Ascending aorta (tissue), 2 donors: Measurements from ENCODE around the gene GRPEL1. TPM values are rescaled to one million over a fixed set of nuclear protein-coding genes. Genes with fewer than 3 reads are reported as not detected.

ENCODE experiments used
- DNase-seq, 2 donors: peaks; one replicate each; pipeline ENCODE4 v3.0.0-alpha.2; 2019; ENCODE audit warnings: low spot score in 2 of 2
- H3K27ac ChIP-seq, 2 donors: fragments of 200-600 bp; sonication (generic); one replicate each; pipeline ENCODE4 v1.5.1; 2016 to 2017; ENCODE audit warnings: mild to moderate bottlenecking in 1 of 2
- H3K27me3 ChIP-seq: fragments of 200-600 bp; sonication (generic); one replicate; pipeline ENCODE4 v1.5.1; 2017
- H3K36me3 ChIP-seq, 2 donors: fragments of 200-600 bp; sonication (generic); one replicate each; pipeline ENCODE4 v1.5.1; 2016
- H3K4me1 ChIP-seq, 2 donors: fragments of 200-600 bp; sonication (generic); one replicate each; pipeline ENCODE4 v1.5.1; 2016 to 2017; ENCODE audit warnings: mild to moderate bottlenecking in 1 of 2
- H3K4me3 ChIP-seq, 2 donors: fragments of 200-600 bp; sonication (generic); one replicate each; pipeline ENCODE4 v1.5.1; 2016 to 2017; ENCODE audit warnings: mild to moderate bottlenecking in 1 of 2
- H3K9me3 ChIP-seq, 2 donors: fragments of 200-600 bp; sonication (generic); one replicate each; pipeline ENCODE4 v1.5.1; 2016
- CTCF ChIP-seq, 3 experiments: fragments of 200-600 bp in 2 of 3; fragments of 450-650 bp in 1 of 3; sonication (generic) in 2 of 3; IDR thresholded peaks; one replicate each; pipeline ENCODE4 v1.5.1; 2016 to 2019; ENCODE audit warnings: antibody characterized with exemption in 3 of 3, mild to moderate bottlenecking in 1 of 3, moderate library complexity in 1 of 3
- intact Hi-C: fragments of 100-400 bp; cut with DNase I; formaldehyde crosslinking; loops from one replicate; pipeline ENCODE4 v1.15.1; 2023
- total RNA-seq: library from RNA; depleted of rRNA; stranded (reverse); fragments of >200 nt; gene quantifications from one replicate; pipeline ENCODE4 v1.1.0, GENCODE V29; 2016

GRPEL1 gene
- total RNA-seq, 1 donor from 2014 or later: 42.5 TPM

GRCh38 chr4:7078025-7078424, 10.2 kb upstream of the GRPEL1 start:
- no peaks in the 10 kb centered on the region for H3K27me3 ChIP-seq
- intact Hi-C loops: loop anchor here (10.0 kb wide), 1 partner anchor 503 kb away; the partner anchor contains the start of gene MAN2B2

GRCh38 chr4:7077371-7077770, 9.5 kb upstream of the GRPEL1 start:
- no peak for DNase-seq
- no peak for TF ChIP-seq CTCF (IDR thresholded peaks at IDR 0.05)
- Histone ChIP-seq H3K27me3 (no peaks in the 10 kb centered on the region), H3K36me3 (no peaks in the 10 kb centered on the region), H3K4me3 (no peak overlapping the region), H3K27ac (no peak overlapping the region), H3K4me1 (no peaks in the 10 kb centered on the region), H3K9me3 (peaks cover 0 to 2% of the 10 kb centered on the region in 2 donors)
- intact Hi-C loops: loop anchor here (10.0 kb wide), 1 partner anchor 503 kb away; the partner anchor contains the start of gene MAN2B2

More at GRCh38 chr4:7078025-7078424, 10.2 kb upstream of the GRPEL1 start:
- H3K36me3 ChIP-seq: no peaks in the 10 kb centered on the region
- no peak for DNase-seq
- TF ChIP-seq CTCF (IDR thresholded peaks at IDR 0.05): no peak
- H3K9me3 ChIP-seq: peaks cover 0 to 2% of the 10 kb centered on the region in 2 donors
- no peak overlapping the region for H3K4me3 ChIP-seq
- H3K4me1 ChIP-seq: no peaks in the 10 kb centered on the region
- no peak overlapping the region for H3K27ac ChIP-seq

- no peaks in the 10 kb centered on the region for H3K27me3 ChIP-seq
- H3K4me1 ChIP-seq: no peaks in the 10 kb centered on the region
- intact Hi-C loops: loop anchor here (10.0 kb wide), 1 partner anchor 502 kb away; the partner anchor contains the start of gene MAN2B2
- TF ChIP-seq CTCF (IDR thresholded peaks at IDR 0.05): no peak
- no peaks in the 10 kb centered on the region for H3K36me3 ChIP-seq
- peaks cover 0 to 2% of the 10 kb centered on the region in 2 donors for H3K9me3 ChIP-seq
- H3K4me3 ChIP-seq: no peak overlapping the region
- H3K27ac ChIP-seq: no peak overlapping the region
- no peak for DNase-seq
Measured at GRCh38 chr4:7076696-7077082, 8.8 kb upstream of the GRPEL1 start.

GRCh38 chr4:7075962-7076695, 8.3 kb upstream of the GRPEL1 start:
- peaks cover 0 to 2% of the 10 kb centered on the region in 2 donors for H3K9me3 ChIP-seq
- intact Hi-C loops: loop anchor here (10.0 kb wide), 1 partner anchor 501 kb away; the partner anchor contains the start of gene MAN2B2
- no peaks in the 10 kb centered on the region for H3K4me1 ChIP-seq
- no peaks in the 10 kb centered on the region for H3K36me3 ChIP-seq
- DNase-seq: no peak
- no peak overlapping the region for H3K4me3 ChIP-seq
- H3K27me3 ChIP-seq: no peaks in the 10 kb centered on the region
- TF ChIP-seq CTCF (IDR thresholded peaks at IDR 0.05): no peak
- H3K27ac ChIP-seq: no peak overlapping the region

GRCh38 chr4:7074426-7074825, 6.6 kb upstream of the GRPEL1 start:
- Histone ChIP-seq H3K4me3 (no peak overlapping the region), H3K4me1 (no peaks in the 10 kb centered on the region), H3K27me3 (no peaks in the 10 kb centered on the region), H3K9me3 (no peaks in the 10 kb centered on the region), H3K36me3 (no peaks in the 10 kb centered on the region), H3K27ac (no peak overlapping the region)
- no peak for TF ChIP-seq CTCF (IDR thresholded peaks at IDR 0.05)
- DNase-seq: no peak
- intact Hi-C loops: loop anchor here (10.0 kb wide), 1 partner anchor 500 kb away; the partner anchor contains the start of gene MAN2B2
